SK-N-SH (cell line): ENCODE data around the gene SLCO3A1. TPM values are rescaled to one million over a fixed set of nuclear protein-coding genes. Genes with fewer than 3 reads are reported as not detected.

ENCODE experiments used
- CTCF ChIA-PET: fragments of 300-600, 350-600 bp; formaldehyde crosslinking; extraction: SDS; loops from one replicate; lab custom pipeline; 2021; lab: Yijun Ruan, JAX
- POLR2A ChIA-PET: fragments of 350-600 bp; sonication (Branson Sonifier 250); formaldehyde crosslinking; extraction: SDS; loops from one replicate; lab custom pipeline; 2020; ENCODE audit warnings: antibody characterized with exemption, inconsistent platforms; lab: Yijun Ruan, JAX
- DNase-seq: peaks from one replicate; pipeline ENCODE4 v3.0.0; 2012
- H2AFZ ChIP-seq: fragments of 200-600 bp; sonication (generic); 2 replicates; pipeline ENCODE4 v1.8.1; 2016; ENCODE audit warnings: antibody characterized with exemption, mild to moderate bottlenecking, low read depth
- H3F3A ChIP-seq: fragments of 200-600 bp; sonication (generic); replicated peaks from 2 replicates; pipeline ENCODE3; 2016; ENCODE audit warnings: antibody characterized with exemption, mild to moderate bottlenecking; ENCODE audit not compliant: insufficient read depth
- H3K27ac ChIP-seq, 2 experiments: fragments of 200-500 bp in 1 of 2; fragments of 200-600 bp in 1 of 2; sonication (Bioruptor generic) in 1 of 2; sonication (generic), shearing (Covaris generic) in 1 of 2; 2 replicates each; pipeline versions ENCODE4 v1.5.1 to v1.6.1; 2014 to 2016; ENCODE audit warnings: low read depth in 2 of 2, inconsistent platforms in 1 of 2, low read length in 1 of 2, mild to moderate bottlenecking in 1 of 2, mixed read lengths in 1 of 2
- H3K27me3 ChIP-seq: fragments of 200-600 bp; sonication (generic), shearing (Covaris generic); 2 replicates; pipeline ENCODE4 v1.6.1; 2016; ENCODE audit warnings: mixed run types; ENCODE audit not compliant: insufficient read depth
- H3K36me3 ChIP-seq, 2 experiments: fragments of 200-500 bp in 1 of 2; fragments of 200-600 bp in 1 of 2; sonication (Bioruptor generic) in 1 of 2; sonication (generic) in 1 of 2; replicated peaks in 1 of 2; 2 replicates each; pipeline versions ENCODE3 to v1.5.1; 2014 to 2016; ENCODE audit warnings: low read length in 1 of 2, mild to moderate bottlenecking in 1 of 2; ENCODE audit not compliant: insufficient read depth in 2 of 2, control insufficient read depth in 1 of 2
- H3K4me1 ChIP-seq, 2 experiments: fragments of 200-500 bp in 1 of 2; fragments of 200-600 bp in 1 of 2; sonication (Bioruptor generic) in 1 of 2; sonication (generic), shearing (Covaris generic) in 1 of 2; 2 replicates each; pipeline versions ENCODE4 v1.5.1 to v1.6.1; 2014 to 2016; ENCODE audit warnings: low read depth in 1 of 2, low read length in 1 of 2, mixed run types in 1 of 2; ENCODE audit not compliant: insufficient read depth in 2 of 2, control insufficient read depth in 1 of 2
- H3K4me2 ChIP-seq: fragments of 200-600 bp; sonication (generic), shearing (Covaris generic); 2 replicates; pipeline ENCODE4 v1.6.1; 2017; ENCODE audit warnings: mixed run types
- H3K4me3 ChIP-seq, 2 experiments: fragments of 200-500 bp in 1 of 2; fragments of 200-600 bp in 1 of 2; sonication (Bioruptor generic) in 1 of 2; sonication (generic), shearing (Covaris generic) in 1 of 2; 2 replicates each; pipeline versions ENCODE4 v1.5.1 to v1.8.1; 2014 to 2016; ENCODE audit warnings: low read depth in 2 of 2, inconsistent platforms in 1 of 2, low read length in 1 of 2, mild to moderate bottlenecking in 1 of 2, mixed read lengths in 1 of 2, moderate library complexity in 1 of 2
- H3K79me2 ChIP-seq: fragments of 200-600 bp; sonication (generic); 2 replicates; pipeline ENCODE4 v1.8.1; 2017; ENCODE audit warnings: mild to moderate bottlenecking; ENCODE audit not compliant: insufficient read depth
- H3K9ac ChIP-seq: fragments of 200-600 bp; sonication (generic); 2 replicates; pipeline ENCODE4 v1.6.1; 2017; ENCODE audit warnings: mixed run types
- H3K9me2 ChIP-seq: fragments of 200-600 bp; sonication (generic); 2 replicates; pipeline ENCODE4 v1.6.1; 2017; ENCODE audit warnings: mixed run types
- H3K9me3 ChIP-seq: fragments of 200-600 bp; sonication (generic); 2 replicates; pipeline ENCODE4 v1.6.1; 2017; ENCODE audit warnings: mixed run types, mild to moderate bottlenecking, moderate library complexity
- H4K20me1 ChIP-seq: fragments of 200-600 bp; sonication (generic); 2 replicates; pipeline ENCODE4 v1.6.1; 2017; ENCODE audit warnings: mild to moderate bottlenecking, mixed run types; ENCODE audit not compliant: insufficient read depth
- EP300 ChIP-seq, 2 experiments: IDR thresholded peaks; 2 replicates each; pipeline versions ENCODE4 v1.4.0 to v1.6.1; 2012; ENCODE audit warnings: borderline replicate concordance in 1 of 2, low read depth in 1 of 2, low read length in 1 of 2
- FOXJ3 ChIP-seq: sonication (generic); formaldehyde crosslinking; IDR thresholded peaks from 2 replicates; pipeline ENCODE4 v1.5.1; 2020; ENCODE audit warnings: mild to moderate bottlenecking, missing genetic modification reagents
- FOXM1 ChIP-seq: IDR thresholded peaks from 2 replicates; pipeline ENCODE4 v1.4.0; 2012; ENCODE audit warnings: low read depth, mild to moderate bottlenecking
- MXI1 ChIP-seq: IDR thresholded peaks from 2 replicates; pipeline ENCODE4 v1.6.1; 2012; ENCODE audit warnings: mild to moderate bottlenecking, low read depth, low read length, improper control_type of control experiment
- PBX3 ChIP-seq: IDR thresholded peaks from 2 replicates; pipeline ENCODE4; 2012
- POLR2AphosphoS5 ChIP-seq: IDR thresholded peaks from 2 replicates; pipeline ENCODE4 v1.6.1; 2012; ENCODE audit warnings: low read depth, low read length
- RAD21 ChIP-seq: IDR thresholded peaks from 2 replicates; pipeline ENCODE4 v1.6.1; 2012; ENCODE audit warnings: mild to moderate bottlenecking, low read length
- RFX5 ChIP-seq: IDR thresholded peaks from 2 replicates; pipeline ENCODE4 v1.6.1; 2012; ENCODE audit warnings: mild to moderate bottlenecking, improper control_type of control experiment, low read length
- TEAD4 ChIP-seq: IDR thresholded peaks from 2 replicates; pipeline ENCODE4 v1.4.0; 2012; ENCODE audit warnings: mild to moderate bottlenecking, borderline replicate concordance; ENCODE audit not compliant: insufficient read depth
- YY1 ChIP-seq: IDR thresholded peaks from 2 replicates; pipeline ENCODE4 v1.4.0; 2012; ENCODE audit warnings: low read depth, mild to moderate bottlenecking
- WGBS: methylation state at CpG from one replicate; pipeline ENCODE4 v1.1.6; 2017; ENCODE audit warnings: low lambda C conversion rate; 5-methylcytosine and 5-hydroxymethylcytosine counted together
- polyA plus RNA-seq, 3 experiments: library from polyadenylated mRNA; depleted of rRNA; stranded (reverse); fragments of >200 nt; gene quantifications; 2 replicates each; pipeline ENCODE4 v1.2.3, GENCODE V29; 2012
- TF ChIP-seq, protein P1 (sequence below): IDR thresholded peaks from 2 replicates; pipeline ENCODE4 v1.6.1; 2012; ENCODE audit warnings: mild to moderate bottlenecking, low read depth, low read length, moderate library complexity
- TF ChIP-seq, protein P2 (sequence below): IDR thresholded peaks from 2 replicates; pipeline ENCODE4 v1.4.0; 2012; ENCODE audit warnings: low read depth, borderline replicate concordance

The SLCO3A1 gene
- polyA plus RNA-seq, 1 of the 3 experiments (the other 2 are of a cell fraction) = 19.7 TPM

DNA sequence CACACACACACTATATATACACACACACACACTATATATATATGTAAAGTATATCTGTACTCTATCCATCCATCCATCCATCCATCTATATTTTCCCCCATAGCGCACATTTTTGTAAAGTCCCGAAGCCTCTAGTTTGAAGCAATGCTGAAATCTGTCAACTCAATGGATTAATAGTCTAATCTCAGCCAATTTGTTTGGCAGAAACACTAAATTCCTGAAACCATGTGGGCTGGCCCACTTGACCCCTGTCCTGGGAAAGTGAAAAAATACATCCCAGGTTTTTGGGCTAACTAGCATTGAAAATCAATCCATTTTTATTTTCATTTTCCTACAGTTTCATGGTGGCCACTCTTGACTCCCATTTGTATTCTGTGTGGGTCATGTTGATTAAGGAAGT is 166.7 kb downstream of the SLCO3A1 start:
- POLR2A ChIA-PET = no interaction called here
- Histone ChIP-seq H3K27ac (no peak overlapping the region), H3K9ac (no peak overlapping the region), H3K36me3 (no peaks in the 10 kb centered on the region), H3F3A (no peaks in the 10 kb centered on the region), H2AFZ (no peak overlapping the region), H3K9me2 (no peaks in the 10 kb centered on the region), H3K4me1 (no peaks in the 10 kb centered on the region; a peak in 1 of 4 replicates), H3K4me2 (no peak overlapping the region; the same call in 1 of the 2 replicates), H3K79me2 (no peaks in the 10 kb centered on the region; the same call in 1 of the 2 replicates), H3K27me3 (no peaks in the 10 kb centered on the region), H3K4me3 (no peak overlapping the region), H4K20me1 (no peaks in the 10 kb centered on the region), H3K9me3 (no peaks in the 10 kb centered on the region)
- TF ChIP-seq FOXJ3 (CRISPR knock-in tag) (no peak), RFX5 (no peak), RAD21 (no peak), POLR2AphosphoS5 (no peak), FOXM1 (no peak), YY1 (no peak), PBX3 (no peak), TEAD4 (no peak), EP300 (IDR thresholded peaks at IDR 0.05; ENCODE audit: borderline replicate concordance in 1 of 2, low read depth in 1 of 2, low read length in 1 of 2) (no peak), MXI1 (no peak)
- TF ChIP-seq, protein P1, sequence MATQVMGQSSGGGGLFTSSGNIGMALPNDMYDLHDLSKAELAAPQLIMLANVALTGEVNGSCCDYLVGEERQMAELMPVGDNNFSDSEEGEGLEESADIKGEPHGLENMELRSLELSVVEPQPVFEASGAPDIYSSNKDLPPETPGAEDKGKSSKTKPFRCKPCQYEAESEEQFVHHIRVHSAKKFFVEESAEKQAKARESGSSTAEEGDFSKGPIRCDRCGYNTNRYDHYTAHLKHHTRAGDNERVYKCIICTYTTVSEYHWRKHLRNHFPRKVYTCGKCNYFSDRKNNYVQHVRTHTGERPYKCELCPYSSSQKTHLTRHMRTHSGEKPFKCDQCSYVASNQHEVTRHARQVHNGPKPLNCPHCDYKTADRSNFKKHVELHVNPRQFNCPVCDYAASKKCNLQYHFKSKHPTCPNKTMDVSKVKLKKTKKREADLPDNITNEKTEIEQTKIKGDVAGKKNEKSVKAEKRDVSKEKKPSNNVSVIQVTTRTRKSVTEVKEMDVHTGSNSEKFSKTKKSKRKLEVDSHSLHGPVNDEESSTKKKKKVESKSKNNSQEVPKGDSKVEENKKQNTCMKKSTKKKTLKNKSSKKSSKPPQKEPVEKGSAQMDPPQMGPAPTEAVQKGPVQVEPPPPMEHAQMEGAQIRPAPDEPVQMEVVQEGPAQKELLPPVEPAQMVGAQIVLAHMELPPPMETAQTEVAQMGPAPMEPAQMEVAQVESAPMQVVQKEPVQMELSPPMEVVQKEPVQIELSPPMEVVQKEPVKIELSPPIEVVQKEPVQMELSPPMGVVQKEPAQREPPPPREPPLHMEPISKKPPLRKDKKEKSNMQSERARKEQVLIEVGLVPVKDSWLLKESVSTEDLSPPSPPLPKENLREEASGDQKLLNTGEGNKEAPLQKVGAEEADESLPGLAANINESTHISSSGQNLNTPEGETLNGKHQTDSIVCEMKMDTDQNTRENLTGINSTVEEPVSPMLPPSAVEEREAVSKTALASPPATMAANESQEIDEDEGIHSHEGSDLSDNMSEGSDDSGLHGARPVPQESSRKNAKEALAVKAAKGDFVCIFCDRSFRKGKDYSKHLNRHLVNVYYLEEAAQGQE = no peak
- TF ChIP-seq, protein P2, sequence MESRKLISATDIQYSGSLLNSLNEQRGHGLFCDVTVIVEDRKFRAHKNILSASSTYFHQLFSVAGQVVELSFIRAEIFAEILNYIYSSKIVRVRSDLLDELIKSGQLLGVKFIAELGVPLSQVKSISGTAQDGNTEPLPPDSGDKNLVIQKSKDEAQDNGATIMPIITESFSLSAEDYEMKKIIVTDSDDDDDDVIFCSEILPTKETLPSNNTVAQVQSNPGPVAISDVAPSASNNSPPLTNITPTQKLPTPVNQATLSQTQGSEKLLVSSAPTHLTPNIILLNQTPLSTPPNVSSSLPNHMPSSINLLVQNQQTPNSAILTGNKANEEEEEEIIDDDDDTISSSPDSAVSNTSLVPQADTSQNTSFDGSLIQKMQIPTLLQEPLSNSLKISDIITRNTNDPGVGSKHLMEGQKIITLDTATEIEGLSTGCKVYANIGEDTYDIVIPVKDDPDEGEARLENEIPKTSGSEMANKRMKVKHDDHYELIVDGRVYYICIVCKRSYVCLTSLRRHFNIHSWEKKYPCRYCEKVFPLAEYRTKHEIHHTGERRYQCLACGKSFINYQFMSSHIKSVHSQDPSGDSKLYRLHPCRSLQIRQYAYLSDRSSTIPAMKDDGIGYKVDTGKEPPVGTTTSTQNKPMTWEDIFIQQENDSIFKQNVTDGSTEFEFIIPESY = no peak
- WGBS = 98% methylated on average over 2 of the region's 2 CpGs
- no peak for DNase-seq
- CTCF ChIA-PET = no interaction called here
